ENCODE measurements around the gene ABCA12. TPM values are rescaled to one million over a fixed set of nuclear protein-coding genes. Genes with fewer than 3 reads are reported as not detected.

Gene ABCA12
- total and polyA plus RNA-seq, 2 donors (not counting 3 experiments of a cell fraction or from before 2014, with no cell fraction given), result not detected

DNA sequence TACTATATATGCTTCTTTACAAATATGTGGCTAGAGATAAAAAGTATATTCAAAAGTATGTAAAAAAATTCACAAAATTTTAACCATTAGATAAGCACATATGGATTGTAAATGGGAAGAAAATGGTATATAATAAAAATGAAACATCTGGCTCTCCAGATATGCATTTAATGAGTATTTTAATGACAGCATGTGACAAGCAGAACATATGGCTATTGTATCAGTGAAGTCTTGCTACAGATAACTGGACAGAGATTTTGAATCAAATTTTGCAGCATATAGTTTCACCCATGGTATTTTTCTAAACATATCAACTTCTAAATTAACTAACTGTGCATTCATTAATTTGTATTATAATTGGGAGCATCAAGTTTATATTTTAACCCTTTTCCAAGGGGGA lies 5.0 kb upstream of the ABCA12 start:
- no peaks in the 10 kb centered on the region for H3K9me3 ChIP-seq (replicated peaks; ENCODE audit: control insufficient read depth, insufficient read depth, low read length)
- no peak for DNase-seq (ENCODE audit: low read depth, low spot score)
- H3K36me3 ChIP-seq (ENCODE audit: control insufficient read depth in 2 of 2, extremely low read depth in 1 of 2, insufficient read depth in 2 of 2, low read length in 2 of 2), result no peaks in the 10 kb centered on the region
- H2AFZ ChIP-seq (ENCODE audit: low read depth, low read length), result no peak overlapping the region
- no peak overlapping the region for H3K4me2 ChIP-seq (ENCODE audit: insufficient read depth, low read length)
- H3K4me1 ChIP-seq (ENCODE audit: control insufficient read depth, extremely low read depth, insufficient read depth, low read length), result no peaks in the 10 kb centered on the region
- ChIA-PET CTCF (no interaction called here), POLR2A (no interaction called here)
- intact Hi-C loops (cut with micrococcal nuclease), result no loop called here
- H3K9me1 ChIP-seq (replicated peaks; ENCODE audit: control insufficient read depth, extremely low read depth, insufficient read depth, low read length), result no peaks in the 10 kb centered on the region
- H3K79me2 ChIP-seq (ENCODE audit: control insufficient read depth, insufficient read depth, low read length), result no peaks in the 10 kb centered on the region
- H4K20me1 ChIP-seq (replicated peaks; ENCODE audit: control insufficient read depth, extremely low read depth, insufficient read depth, low read length), result no peaks in the 10 kb centered on the region
- no peak overlapping the region for H3K4me3 ChIP-seq (replicated peaks in 1 of 3; ENCODE audit: insufficient read depth in 1 of 3, low read depth in 1 of 3, low read length in 3 of 3)
- dilution Hi-C loops (cut with MboI; ENCODE audit: extremely low pct_ligation_motif_present, low sequenced_read_pairs), result no loop called here
- BruUV-seq (replicated peaks), result no TSS peak
- TF ChIP-seq MYC (IDR thresholded peaks at IDR 0.05; ENCODE audit: low read depth, low read length) (no peak), GATA2 (IDR thresholded peaks at IDR 0.05; ENCODE audit: insufficient read depth, insufficient read length, low read depth, low read length) (no peak), POLR2AphosphoS5 (IDR thresholded peaks at IDR 0.05; ENCODE audit: insufficient read depth, low read depth, low read length) (no peak), JUN (IDR thresholded peaks at IDR 0.05; ENCODE audit: borderline replicate concordance, insufficient read depth, insufficient read length, low read depth) (no peak), EZH2 (IDR thresholded peaks at IDR 0.05; ENCODE audit: borderline replicate concordance, low read depth, low read length, severe bottlenecking) (no peak), POLR2A (IDR thresholded peaks at IDR 0.05; ENCODE audit: low read depth, low read length) (no peak), FOS (IDR thresholded peaks at IDR 0.05; ENCODE audit: borderline replicate concordance, insufficient read depth, low read length) (no peak)
- TF ChIP-seq, protein P1, sequence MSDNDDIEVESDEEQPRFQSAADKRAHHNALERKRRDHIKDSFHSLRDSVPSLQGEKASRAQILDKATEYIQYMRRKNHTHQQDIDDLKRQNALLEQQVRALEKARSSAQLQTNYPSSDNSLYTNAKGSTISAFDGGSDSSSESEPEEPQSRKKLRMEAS (IDR thresholded peaks at IDR 0.05; ENCODE audit: insufficient read depth, insufficient read length), result no peak
- TF ChIP-seq, protein P2, sequence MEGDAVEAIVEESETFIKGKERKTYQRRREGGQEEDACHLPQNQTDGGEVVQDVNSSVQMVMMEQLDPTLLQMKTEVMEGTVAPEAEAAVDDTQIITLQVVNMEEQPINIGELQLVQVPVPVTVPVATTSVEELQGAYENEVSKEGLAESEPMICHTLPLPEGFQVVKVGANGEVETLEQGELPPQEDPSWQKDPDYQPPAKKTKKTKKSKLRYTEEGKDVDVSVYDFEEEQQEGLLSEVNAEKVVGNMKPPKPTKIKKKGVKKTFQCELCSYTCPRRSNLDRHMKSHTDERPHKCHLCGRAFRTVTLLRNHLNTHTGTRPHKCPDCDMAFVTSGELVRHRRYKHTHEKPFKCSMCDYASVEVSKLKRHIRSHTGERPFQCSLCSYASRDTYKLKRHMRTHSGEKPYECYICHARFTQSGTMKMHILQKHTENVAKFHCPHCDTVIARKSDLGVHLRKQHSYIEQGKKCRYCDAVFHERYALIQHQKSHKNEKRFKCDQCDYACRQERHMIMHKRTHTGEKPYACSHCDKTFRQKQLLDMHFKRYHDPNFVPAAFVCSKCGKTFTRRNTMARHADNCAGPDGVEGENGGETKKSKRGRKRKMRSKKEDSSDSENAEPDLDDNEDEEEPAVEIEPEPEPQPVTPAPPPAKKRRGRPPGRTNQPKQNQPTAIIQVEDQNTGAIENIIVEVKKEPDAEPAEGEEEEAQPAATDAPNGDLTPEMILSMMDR (IDR thresholded peaks at IDR 0.05; ENCODE audit: extremely low read depth in 1 of 2, insufficient read depth in 1 of 2, low read depth in 1 of 2, low read length in 2 of 2), result no peak
- H3K27ac ChIP-seq (ENCODE audit: insufficient read depth, low read depth, low read length), result no peak overlapping the region
- peaks cover 0 to 2% of the 10 kb centered on the region in 2 experiments for H3K27me3 ChIP-seq (ENCODE audit: control insufficient read depth in 2 of 2, insufficient read depth in 2 of 2, low read length in 2 of 2)
- no peak overlapping the region for H3K9ac ChIP-seq (replicated peaks; ENCODE audit: extremely low read depth, insufficient read depth, low read length)
- no peak for FAIRE-seq

Measured in endothelial cell of umbilical vein (primary cell).